GM21786 (cell line): Measurements from ENCODE around the gene NCF2.
"Not testable (repeated sequence)": the region's sequence is repeated elsewhere in the genome, so short reads cannot be mapped to it uniquely, and the experiment has no call there.

Source experiments
- ATAC-seq: cut with Tn5 transposase; IDR thresholded peaks from one replicate; pipeline ENCODE4 v1.9.1; 2021; ENCODE audit not compliant: unreplicated experiment

NCF2 gene, protein sequence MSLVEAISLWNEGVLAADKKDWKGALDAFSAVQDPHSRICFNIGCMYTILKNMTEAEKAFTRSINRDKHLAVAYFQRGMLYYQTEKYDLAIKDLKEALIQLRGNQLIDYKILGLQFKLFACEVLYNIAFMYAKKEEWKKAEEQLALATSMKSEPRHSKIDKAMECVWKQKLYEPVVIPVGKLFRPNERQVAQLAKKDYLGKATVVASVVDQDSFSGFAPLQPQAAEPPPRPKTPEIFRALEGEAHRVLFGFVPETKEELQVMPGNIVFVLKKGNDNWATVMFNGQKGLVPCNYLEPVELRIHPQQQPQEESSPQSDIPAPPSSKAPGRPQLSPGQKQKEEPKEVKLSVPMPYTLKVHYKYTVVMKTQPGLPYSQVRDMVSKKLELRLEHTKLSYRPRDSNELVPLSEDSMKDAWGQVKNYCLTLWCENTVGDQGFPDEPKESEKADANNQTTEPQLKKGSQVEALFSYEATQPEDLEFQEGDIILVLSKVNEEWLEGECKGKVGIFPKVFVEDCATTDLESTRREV

DNA sequence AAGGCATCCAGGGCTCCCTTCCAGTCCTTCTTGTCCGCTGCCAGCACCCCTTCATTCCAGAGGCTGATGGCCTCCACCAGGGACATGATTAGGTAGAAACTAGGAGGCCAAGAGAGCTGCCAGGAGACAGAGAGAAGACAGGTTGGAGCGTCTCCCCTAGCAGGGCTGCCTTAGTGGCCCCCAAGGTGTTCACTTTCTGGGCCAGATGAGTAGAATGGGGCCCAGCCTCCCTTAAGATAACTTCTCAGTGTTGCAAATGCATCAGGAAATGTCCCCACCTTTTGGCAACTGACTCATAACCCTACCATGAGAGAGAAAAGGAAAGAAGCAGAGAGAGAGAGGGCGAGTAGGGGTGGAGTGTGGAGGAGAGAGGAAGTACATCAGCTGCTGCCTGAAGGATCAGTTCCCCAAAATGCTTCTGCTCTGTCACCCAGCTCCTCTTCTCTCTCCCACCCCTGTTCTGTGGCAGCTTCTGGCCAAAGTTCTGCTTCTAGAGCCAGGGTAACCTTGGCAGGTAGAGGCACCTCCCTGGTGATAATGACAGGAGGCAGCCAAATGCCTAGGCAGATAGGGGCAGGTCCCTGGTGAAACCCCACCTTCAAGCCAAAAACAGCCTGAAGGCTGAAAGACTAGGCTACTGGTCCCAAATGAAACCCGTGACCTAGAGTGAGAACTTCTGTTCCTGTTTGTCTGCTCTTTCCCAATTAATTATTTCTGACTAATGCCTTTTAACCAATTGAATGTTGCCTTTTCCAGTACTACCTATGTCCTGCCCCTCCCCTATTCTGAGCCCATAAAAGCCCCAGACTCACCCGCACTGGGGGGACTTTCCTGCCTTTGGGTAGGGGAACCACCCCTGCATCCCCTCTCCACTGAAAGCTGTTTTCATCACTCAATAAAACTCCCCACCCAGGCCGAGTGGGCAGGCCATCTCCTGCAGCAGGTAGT, at the start of gene NCF2:
Gene NCF2, minus strand, starts transcription at position 216 of the 948 bp plus-strand sequence. Its CDS starts 130 bp downstream, at position 86.
- ATAC-seq, result peak; percentile 77

- no peak for ATAC-seq
Observed at GRCh38 chr1:183638649-183639387, 48.6 kb upstream of the NCF2 start.

GRCh38 chr1:183636783-183637182, 46.5 kb upstream of the NCF2 start:
- ATAC-seq, result no peak

DNA sequence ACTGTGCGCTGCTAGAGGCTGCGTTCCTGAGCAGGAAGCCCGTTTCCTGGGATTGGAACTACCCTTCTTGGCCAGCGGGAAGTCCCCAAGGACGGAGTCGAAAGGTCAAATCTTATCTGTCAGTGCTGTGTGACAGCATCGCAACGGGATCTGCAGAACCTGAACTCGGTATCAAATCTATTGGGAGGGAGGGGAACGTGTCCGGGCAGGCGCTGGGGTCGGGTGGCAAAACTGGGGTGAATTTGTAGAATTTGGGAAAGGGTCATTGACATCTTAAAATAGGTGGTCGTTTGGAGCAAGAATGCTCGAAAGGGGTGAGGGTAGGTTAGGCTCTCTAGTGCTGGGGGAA, 46.0 kb upstream of the NCF2 start:
- ATAC-seq, result no peak

GRCh38 chr1:183635606-183636333, 45.5 kb upstream of the NCF2 start, which contains the start of gene ARPC5:
Gene ARPC5, minus strand, starts transcription at chr1:183635783. Its CDS starts 124 bp downstream, at chr1:183635659.
- peak; percentile 82 for ATAC-seq

GRCh38 chr1:183635099-183635605, 44.9 kb upstream of the NCF2 start:
- ATAC-seq, result peak; percentile 1

DNA sequence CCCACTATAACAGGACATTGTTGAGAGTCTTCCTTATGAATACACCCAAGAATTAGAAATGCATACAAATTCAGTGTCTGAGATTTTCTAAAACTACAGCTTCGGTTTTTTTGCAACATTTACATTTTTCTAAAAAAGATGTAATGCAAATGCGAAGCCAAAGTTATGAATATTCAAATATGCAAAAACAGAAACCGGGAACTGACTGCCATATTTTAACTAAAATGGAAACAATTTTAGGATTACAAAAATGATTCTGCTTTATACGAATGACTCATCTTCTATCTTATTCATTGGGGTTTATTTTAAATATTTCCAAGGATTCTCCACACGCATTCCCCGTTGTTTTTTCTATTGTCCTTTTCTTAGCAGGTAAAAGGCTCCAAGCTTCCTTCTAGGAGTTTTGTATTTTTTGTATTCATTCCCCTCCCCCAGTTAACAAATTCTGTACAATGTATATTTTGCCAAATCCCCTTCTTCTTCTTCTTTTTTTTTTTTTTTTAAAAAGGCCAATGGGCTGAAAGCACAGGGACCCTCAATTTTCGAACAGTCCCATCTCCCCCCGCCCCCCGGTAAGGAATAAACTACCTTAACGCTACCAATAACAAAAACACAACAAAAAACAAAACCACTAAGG, 44.3 kb upstream of the NCF2 start:
- no peak for ATAC-seq

DNA sequence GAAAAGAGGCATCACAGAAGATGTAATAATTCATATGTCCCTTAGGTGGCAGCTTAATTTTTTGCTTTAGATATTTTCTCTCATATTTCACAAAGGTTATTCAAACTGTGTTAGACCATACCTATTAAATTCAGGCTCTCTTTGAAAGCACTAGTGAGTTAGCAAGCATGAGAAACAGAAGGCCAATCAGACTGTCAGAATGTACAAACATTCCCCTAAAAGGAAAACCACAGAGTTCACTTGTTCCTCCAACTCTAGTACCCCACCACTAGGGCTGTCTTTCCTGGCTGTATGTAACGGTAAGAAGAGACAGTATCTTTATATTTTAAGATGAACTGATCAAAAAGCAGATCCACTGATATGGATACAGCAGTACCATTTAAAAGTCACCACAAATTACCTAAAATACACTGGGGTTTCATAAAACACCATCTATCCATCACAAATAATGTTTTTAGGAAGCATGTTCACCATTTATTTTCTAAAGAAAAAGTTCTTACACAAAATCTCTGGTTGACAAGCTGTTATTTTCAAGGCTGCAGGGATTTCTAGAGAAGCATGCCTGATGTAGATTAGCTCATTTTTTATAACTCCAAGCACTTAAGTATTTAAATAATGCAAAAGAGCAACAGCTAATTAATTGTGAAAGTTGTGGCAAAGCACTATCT, 43.6 kb upstream of the NCF2 start:
- ATAC-seq, result peak; percentile 49

- no peak for ATAC-seq
Observed at GRCh38 chr1:183632964-183633363, 42.7 kb upstream of the NCF2 start.

GRCh38 chr1:183632114-183632513, 41.9 kb upstream of the NCF2 start:
- no peak for ATAC-seq

DNA sequence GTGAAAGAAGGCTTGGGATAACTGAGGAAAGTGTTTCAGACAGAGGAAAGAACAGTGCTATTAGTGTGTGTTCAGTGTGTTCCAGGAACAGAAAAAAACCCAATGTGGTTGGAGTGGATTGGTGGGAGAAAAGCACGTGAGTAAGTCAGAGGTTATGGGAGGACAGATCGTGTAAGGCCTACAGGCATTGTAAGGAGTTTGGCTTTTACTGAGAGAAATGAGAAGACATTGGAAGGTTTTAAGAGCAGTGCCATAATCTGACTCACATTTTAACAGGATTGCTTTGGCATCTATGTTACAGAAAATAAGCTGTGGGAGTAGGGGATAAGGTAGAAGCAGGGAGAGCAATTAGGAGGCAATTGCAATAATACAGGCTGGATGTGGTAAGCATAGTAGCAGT, 40.5 kb upstream of the NCF2 start:
- ATAC-seq, result no peak

DNA sequence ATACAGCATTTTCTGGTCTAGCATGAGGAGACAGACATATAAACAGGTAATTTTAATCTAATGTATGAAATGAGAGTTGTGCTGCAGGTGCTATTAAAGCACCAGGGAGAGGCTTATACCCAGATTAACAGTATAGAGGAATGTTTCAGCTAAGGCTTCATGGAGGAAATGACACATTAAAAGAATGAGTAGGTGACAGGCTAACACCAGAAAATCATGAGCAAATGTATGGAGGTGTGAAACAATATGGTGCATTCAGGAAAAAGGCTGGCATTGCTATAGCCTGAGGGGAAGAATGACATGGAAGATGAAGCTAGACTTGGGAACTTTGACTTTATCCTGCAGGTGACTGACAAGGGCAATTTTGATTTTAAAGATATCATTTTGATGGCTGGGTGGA, 38.3 kb upstream of the NCF2 start:
- no peak for ATAC-seq

GRCh38 chr1:183626236-183626635, 36.0 kb upstream of the NCF2 start:
- not testable (repeated sequence) for ATAC-seq

GRCh38 chr1:183622884-183623785, 32.9 kb upstream of the NCF2 start:
- peak; percentile 79 for ATAC-seq

- no peak for ATAC-seq
Observed at GRCh38 chr1:183622013-183622412, 31.8 kb upstream of the NCF2 start.

- ATAC-seq, result no peak
Observed at GRCh38 chr1:183620311-183620710, 30.1 kb upstream of the NCF2 start.

DNA sequence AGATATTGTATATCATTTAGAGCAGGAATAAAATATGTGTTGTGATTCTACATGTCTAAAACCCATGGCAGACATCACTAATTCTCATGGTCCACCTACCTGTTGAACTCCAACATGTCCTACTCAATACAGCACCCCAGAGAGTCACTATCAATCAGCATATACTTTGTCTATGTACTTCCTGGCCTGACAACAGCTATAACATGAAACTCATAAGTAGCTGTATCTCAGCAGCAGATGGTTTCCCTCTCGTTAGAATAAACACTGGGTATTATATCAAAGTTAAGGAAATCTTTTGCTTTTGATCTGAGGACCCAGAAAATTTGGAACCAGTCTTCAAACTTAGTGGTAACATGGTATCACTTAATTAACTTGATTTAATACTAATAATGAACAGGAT, 29.5 kb upstream of the NCF2 start:
- ATAC-seq, result no peak

DNA sequence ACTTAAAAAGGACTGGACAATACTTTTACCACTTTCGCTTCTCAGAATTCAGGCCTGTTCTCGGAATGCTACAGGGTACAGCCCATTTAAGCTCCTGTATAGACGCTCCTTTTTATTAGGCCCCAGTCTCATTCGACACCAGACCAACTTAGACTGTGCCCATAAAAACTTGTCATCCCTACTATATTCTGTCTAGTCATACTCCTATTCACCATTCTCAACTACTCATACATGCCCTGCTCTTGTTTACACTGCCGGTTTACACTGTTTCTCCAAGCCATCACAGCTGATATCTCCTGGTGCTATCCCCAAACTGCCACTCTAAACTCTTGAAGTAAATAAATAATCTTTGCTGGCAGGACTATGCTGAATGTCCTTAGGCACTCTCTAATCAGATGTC, 27.9 kb upstream of the NCF2 start:
- not testable (repeated sequence) for ATAC-seq
